B cell (primary cell): ENCODE measurements around the gene TOPBP1. TPM values are rescaled to one million over a fixed set of nuclear protein-coding genes. Genes with fewer than 3 reads are reported as not detected.

Experiments used
- polyA plus RNA-seq: library from polyadenylated mRNA; depleted of rRNA; stranded (reverse); fragments of >200 nt; gene quantifications from 2 replicates; pipeline ENCODE4 v1.2.3, GENCODE V29; 2012
- small RNA-seq: library from RNA; depleted of rRNA; stranded (forward); fragments of <200 nt; gene quantifications from one replicate; pipeline ENCODE3, GENCODE V24; 2012; ENCODE audit warnings: low replicate concordance, low read depth; ENCODE audit not compliant: insufficient read length
- total RNA-seq, 2 donors: library from RNA; stranded (reverse); fragments of 120-200 nt in 1 of 2; gene quantifications; 1 replicate in 1 of 2; 2 replicates in 1 of 2; pipeline versions ENCODE4 v1.2.3 to v1.2.4, GENCODE V29; 2013 to 2022

Gene TOPBP1
- total and polyA plus RNA-seq, 2 donors (not counting 1 experiment from before 2014, with no cell fraction given): 34.2 to 53.7 TPM

Small RNA genes lying within 50 kb of the gene (small RNA-seq; reads per million reads assigned to genes)
- gene RF00438 (not detected), gene RNA5SP140 (not detected), gene RNU6-678P (not detected)

Other genes starting within 250 kb of the TOPBP1 start
- gene CDV3, start 88.3 kb downstream of the TOPBP1 start, total RNA-seq: 179 and 188 TPM in 2 replicates
- gene CDV3, start 88.3 kb downstream of the TOPBP1 start, polyA plus RNA-seq: 39.8 and 71.8 TPM in 2 replicates
- gene TF, start 84.5 kb upstream of the TOPBP1 start, total RNA-seq: 0.27 TPM in 2 replicates
- gene TF, start 84.5 kb upstream of the TOPBP1 start, polyA plus RNA-seq: 0.36 and 0.37 TPM in 2 replicates
- gene SRPRB, start 143.9 kb upstream of the TOPBP1 start, total RNA-seq: 28.8 and 29.7 TPM in 2 replicates
- gene SRPRB, start 143.9 kb upstream of the TOPBP1 start, polyA plus RNA-seq: 10.1 and 14.4 TPM in 2 replicates
- not detected in 2 replicates for gene RAB6B, start 233.9 kb upstream of the TOPBP1 start, total RNA-seq
- 0.04 TPM in 1 of 2 replicates, not detected in the other for gene RAB6B, start 233.9 kb upstream of the TOPBP1 start, polyA plus RNA-seq